ENCODE results near the gene ABCC3.

ABCC3 gene

DNA sequence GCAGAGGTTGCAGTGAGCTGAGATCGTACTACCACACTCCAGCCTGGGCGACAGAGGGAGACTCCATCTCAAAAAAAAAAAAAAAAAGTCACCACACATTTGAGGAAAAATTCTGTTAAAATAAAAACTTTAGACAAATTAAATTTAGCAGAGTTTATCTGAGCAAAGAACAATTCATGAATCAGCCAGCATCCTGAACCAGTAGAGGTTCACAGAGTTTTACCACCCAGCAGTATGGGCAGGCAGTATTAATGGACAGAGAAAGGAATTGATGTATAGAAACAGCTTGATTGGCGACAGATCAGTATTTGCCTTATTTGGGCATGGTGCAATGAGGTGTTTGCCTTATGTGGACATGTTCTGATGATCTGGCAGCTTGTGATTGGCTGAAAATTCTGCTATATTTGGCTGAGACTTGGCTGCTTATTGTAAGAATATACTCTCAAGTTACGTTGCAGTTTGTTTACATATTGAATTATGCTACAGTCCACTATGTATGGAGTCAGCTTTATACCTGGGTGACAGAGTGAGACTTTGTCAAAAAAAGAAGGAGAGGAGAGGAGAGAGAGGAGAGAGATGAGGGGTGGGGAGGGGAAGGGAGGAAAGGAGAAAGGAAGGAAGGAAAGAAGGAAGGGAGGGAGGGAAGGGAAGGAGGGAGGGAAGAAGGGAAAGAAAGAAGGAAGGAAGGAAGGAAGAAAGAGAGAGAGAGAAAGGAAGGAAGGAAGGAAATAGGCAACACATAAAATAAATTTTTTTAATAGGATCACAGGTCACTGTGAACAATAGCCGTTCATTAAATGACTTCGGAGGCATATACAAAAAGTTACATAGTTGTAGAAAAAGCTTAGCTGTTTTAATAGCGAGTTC is 14.6 kb downstream of the ABCC3 start:
- no peak for DNase-seq

DNA sequence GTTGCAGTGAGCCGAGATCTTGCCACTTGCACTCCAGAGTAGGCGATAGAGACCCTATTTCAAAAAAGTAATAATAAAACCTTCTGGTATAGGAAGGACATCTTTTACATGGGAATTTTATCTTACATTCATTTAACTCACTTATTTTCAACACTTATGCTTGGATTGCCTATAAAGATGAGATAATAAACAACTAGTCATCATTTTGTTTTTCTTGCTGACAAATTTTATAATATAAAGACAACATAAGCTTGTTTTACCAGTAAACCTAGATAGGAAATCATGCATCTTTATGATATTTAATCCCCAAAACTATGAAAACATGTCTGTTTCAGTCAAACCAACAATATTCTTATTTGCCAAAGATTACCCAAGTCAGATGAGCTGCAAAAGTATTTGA is 17.0 kb downstream of the ABCC3 start:
- DNase-seq, result no peak

DNA sequence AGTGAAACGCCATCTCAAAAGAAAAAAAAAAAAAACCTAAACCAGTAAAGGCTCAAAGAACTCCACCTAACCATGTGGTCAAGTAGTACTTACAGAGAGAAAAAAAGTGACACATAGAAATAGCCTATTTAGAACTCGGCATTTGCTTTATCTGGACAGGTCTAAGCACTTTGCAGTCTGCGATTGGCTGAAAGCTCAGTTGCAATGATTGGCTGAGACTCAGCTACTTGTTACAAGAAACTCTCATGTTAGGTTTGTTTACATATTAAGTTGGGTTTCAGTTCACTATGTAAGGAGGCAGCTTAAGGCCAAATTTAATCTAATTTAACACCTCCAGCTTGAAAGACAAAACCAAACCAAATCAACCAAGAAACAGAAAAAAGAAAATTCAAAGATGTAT is 19.1 kb downstream of the ABCC3 start:
- no peak for DNase-seq

DNA sequence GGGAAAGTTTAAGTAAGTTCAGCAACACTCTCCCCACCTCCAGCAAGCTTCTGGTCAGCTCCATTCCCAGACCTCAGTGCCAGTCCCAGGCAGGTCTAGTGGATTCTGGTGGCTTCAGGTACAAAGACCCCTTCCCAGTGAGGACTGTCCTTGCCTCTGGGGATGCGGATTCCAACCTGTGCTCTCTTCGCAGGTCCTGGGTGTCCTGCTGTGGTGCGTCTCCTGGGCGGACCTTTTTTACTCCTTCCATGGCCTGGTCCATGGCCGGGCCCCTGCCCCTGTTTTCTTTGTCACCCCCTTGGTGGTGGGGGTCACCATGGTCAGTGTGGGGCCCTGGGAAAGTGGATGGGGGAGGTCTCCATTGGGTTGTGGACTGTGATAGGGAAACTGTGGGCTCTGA is 21.8 kb downstream of the ABCC3 start:
- DNase-seq, result no peak

DNA sequence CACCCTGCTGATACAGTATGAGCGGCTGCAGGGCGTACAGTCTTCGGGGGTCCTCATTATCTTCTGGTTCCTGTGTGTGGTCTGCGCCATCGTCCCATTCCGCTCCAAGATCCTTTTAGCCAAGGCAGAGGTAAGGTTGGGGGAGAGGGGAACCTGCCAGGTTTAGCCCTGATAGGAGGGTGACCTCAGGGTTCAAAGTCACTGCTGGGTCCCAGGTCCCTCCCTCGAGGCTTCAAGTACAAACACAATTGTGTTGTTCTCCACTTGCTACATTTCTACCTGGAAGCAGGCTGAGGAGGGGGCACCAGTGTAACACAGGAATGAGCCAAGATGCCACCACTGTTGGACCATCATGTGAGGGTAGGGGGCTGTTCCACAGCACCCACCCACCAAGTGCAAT is 22.4 kb downstream of the ABCC3 start:
- no peak for DNase-seq

DNA sequence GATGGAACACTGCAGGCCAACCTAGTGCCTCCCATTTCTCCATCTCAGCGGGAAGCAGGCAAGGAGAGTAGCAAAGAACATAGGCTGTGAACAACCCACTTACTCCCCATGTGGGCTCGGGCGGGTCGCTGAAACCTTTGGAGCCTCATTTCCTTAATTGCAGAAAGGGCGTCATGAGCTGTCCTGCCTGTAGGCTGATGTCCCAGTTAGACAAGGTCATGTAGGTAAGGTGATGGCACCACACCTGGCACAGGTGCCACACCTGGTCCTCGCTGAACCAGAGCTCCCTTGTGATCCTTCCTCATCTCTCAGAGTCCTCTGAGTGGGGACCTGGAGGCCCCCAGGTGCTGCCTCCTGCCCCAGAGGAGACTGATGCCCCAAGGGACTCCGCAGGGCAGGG is 22.9 kb downstream of the ABCC3 start:
- DNase-seq, result no peak

DNA sequence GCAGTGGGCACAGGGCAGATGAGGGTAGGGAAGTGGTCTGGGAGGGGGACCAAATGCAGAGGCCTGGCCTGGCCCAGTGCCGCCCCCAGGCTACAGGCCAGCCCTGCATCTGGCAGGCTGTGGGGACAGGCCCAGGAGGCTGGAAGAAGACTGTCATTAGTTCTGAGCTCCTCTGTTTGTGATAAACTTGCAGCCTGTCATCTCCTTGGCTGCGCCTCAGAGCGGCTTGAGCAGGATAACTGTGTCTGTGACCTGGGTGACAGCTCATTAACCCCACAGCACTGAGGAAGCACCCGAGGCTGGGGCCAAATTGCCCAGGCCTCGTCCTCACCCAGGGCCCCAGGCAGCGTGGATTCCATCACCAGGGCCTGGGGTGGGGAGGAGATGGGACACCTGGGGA is 23.9 kb downstream of the ABCC3 start:
- no peak for DNase-seq

DNA sequence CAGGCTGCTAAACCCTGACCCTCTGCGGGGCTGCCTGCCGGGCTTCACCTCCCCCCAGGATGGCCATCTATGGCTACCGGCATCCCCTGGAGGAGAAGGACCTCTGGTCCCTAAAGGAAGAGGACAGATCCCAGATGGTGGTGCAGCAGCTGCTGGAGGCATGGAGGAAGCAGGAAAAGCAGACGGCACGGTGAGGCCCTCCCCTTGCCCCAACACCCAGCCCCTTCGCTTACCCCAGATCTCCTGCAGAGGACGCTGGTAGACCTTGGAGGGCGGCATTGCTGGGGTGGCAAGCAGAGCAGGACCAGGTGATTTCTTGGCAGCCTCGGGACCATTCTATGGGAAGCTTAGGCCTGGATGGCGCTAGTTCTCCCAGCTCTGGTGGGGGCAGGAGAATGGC is 24.5 kb downstream of the ABCC3 start:
- no peak for DNase-seq

DNA sequence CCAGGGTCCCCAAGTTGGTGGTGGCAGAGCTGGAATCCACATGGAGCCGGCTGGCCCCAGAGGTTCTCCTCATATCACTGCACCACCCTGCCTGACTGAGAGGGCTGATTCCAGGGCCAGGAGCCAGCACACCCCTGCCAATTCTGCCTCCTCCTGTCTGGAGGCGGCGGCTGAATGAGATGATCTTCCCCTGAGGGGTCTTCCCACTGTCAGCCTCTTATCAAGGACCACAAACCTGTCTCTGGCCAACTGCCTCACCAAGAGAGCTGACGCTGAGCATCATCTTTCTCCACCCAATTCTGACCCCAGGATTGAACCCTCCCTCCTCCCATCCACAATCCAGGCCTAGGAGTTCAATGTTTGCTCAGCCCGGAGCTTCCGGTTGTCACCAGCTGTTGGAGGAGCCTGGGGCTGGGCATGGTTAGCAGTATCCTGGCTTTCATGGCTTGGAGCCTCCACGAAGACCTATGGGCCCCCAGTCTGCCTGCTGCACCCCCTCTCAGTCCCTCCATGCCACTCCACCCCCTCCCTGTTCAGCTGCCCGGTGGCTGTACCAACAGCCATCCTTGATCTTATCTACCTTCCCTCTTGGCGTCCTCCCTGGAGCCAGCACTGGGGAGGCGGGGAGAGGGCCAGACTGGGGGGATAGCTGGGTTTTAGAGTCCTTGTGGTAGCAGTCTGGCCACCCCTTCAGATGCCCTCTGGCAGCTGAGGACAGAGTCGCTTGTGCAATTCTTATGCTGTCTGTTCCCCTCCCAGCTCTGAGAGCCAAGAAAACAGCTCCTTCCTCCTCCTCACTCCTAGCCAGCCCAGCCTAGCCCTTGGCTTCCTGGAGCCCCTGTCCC is 25.6 kb downstream of the ABCC3 start:
- no peak for DNase-seq

DNA sequence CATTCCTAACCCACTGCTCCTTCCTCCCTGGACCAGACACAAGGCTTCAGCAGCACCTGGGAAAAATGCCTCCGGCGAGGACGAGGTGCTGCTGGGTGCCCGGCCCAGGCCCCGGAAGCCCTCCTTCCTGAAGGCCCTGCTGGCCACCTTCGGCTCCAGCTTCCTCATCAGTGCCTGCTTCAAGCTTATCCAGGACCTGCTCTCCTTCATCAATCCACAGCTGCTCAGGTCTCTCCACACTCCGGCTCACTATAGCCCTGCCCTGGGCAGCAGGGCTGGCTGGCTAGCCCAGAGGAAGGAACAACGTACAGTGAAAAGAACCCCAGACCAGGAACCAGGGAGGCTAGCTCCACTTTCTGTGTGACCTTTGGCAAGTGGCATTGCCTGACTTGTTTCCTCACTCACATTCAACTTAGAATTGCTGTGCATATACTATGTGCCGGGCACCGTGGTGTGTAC is 26.2 kb downstream of the ABCC3 start:
- DNase-seq, result no peak

DNA sequence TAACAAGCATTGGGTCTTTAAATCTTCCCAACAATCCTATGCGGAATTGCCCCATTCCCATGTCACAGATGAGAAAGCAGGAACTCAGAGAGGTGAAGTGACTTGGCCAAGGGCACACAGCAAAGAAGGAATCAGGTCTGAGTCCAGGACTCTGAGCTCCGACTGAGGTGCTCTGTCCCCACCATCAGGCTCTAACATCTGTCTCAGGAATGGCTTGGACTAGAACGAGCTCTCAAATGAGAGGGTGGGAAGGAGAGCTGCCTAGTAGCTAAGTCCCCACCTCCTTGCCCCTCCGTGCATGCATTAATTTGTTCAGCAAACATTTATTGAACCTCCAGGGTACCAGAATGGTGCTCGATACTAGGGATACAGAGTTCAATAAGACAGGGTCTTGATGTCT is 26.7 kb downstream of the ABCC3 start:
- DNase-seq, result no peak

DNA sequence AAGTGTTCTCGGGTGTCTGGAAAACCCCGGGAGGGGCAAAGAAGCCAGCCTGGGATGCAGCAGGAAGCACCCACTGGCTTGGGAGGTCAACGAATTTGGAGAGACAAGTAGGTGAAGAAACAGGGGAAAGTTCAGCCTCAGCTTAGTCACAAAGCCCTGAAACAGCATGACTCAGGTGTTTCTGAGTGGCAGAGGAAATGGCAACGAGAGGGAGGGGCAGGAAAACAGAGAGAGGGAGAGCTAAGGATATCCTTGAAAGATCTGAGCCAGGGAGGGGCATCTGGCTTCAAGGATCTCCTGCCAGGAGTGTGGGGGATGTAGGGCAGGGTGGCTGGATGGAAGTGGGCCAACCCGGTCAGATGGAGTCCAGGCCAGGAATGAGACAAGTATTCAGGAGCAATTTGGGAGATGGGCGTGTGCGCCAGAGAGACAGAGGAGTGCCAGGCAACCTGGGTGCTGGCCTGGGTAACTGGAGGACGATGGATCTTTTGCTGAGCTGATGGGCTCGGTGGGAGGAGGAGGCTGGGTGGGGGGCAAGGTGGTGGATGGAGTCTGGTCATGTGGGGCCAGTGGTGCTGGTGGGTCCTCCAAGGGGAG is 27.2 kb downstream of the ABCC3 start:
- DNase-seq, result peak in 1 of 2 experiments; percentile 4

DNA sequence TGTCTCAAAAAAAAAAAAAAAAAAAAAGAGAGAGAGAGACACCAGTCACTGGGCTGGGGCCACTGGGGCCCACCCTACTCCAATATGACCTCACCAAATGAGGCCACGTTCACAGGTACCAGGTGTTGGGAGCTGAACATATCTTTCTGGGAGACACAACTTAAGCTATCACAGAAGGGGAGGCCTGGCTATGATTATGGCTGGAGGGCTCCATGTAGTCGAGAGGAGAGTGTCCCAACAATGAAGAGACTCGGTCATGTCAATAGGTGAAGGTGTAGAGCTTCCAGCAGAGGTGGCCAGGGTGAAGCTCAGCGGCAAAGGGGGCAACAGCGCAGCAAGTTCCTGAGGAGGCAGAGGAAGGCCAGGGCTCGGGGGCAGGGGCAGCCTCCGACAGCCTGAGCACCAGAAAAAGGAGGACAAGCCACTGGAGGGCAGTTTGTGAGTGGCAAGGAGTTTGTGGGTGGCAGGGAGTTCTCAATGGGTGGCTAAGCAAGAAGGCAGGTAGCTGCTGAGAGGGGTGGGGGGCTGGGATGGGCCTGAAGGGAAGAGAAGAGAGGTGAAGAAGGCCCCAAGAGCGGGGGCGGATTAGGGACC is 28.0 kb downstream of the ABCC3 start:
- no peak for DNase-seq

DNA sequence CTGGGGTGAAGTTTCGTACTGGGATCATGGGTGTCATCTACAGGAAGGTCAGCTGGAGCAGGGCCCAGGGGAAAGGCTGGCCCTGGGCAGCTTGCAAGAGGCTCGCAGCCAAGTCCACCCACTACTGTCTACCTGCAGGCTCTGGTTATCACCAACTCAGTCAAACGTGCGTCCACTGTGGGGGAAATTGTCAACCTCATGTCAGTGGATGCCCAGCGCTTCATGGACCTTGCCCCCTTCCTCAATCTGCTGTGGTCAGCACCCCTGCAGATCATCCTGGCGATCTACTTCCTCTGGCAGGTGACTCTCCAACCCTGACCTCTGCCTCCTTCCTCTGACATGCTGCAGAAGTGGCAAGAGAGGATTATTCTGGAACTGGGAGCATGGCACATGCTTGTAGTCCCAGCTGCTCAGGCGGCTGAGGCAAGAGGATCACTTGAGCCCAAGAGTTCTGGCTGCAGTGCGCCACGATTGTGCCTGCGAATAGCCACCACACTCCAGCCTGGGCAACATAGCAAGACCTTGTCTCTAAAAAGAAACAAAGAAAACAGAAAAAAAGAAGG is 29.2 kb downstream of the ABCC3 start:
- DNase-seq, result no peak

DNA sequence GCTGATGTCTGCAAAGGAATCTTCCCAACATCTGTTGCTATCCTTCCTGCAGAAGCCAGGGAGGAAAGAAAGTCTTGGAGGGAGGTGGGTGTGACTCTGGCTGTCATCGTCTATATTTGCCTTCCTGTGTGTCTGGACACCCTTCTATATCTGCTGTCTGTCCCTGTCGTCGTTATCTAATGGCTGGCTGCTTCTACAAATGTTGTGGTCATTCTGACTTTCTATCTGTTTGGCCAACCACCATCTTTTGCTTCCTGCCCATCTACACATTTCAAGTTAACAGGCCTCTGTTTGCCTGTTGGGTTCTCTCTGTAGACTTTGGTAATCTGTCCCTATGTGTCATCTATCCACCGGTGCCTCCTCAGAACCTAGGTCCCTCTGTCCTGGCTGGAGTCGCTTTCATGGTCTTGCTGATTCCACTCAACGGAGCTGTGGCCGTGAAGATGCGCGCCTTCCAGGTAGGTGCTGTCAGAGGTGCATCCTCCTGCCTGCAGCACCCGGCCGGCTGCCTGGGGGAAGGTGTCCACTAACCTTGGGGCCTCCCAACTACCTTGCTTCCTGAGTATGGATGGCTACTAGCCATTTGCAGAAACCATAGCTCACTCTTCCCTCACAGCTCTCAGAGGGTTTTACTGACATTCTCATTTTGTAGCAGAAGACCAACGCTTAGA is 30.2 kb downstream of the ABCC3 start:
- DNase-seq, result no peak

DNA sequence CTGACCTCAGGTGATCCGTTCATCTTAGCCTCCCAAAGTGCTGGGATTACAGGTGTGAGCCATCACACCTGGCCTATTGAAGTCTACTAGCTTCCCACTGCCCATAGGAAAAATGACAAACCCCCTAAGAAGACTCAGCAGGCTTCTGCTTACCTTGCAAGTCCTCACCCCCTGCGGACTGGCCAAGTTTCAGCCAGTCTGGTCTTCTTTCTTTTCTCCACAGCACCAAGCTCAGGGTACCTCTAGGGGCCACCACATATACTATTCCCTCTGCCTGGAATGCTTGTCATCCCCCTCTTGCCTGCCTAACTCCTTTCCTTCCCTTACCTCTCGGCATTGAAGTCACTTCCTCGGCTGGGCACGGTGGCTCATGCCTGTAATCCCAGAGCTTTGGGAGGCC is 31.2 kb downstream of the ABCC3 start:
- DNase-seq, result no peak

DNA sequence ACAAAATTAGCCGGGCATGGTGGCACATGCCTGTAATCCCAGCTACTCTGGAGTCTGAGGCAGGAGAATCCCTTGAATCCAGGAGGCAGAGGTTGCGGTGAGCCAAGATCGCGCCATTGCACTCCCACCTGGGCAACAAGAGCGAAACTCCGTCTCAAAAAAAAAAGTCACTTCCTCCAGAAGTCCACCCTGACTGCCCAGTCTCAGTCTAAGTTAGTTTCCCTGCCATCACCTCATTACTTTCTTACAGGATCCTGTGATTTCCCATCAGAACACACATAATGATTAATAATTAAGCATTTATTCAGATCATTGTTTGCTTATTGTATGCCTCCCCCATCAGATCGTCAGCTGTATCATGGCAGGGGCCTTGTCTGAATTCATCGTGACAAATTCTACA is 31.6 kb downstream of the ABCC3 start:
- DNase-seq, result no peak

DNA sequence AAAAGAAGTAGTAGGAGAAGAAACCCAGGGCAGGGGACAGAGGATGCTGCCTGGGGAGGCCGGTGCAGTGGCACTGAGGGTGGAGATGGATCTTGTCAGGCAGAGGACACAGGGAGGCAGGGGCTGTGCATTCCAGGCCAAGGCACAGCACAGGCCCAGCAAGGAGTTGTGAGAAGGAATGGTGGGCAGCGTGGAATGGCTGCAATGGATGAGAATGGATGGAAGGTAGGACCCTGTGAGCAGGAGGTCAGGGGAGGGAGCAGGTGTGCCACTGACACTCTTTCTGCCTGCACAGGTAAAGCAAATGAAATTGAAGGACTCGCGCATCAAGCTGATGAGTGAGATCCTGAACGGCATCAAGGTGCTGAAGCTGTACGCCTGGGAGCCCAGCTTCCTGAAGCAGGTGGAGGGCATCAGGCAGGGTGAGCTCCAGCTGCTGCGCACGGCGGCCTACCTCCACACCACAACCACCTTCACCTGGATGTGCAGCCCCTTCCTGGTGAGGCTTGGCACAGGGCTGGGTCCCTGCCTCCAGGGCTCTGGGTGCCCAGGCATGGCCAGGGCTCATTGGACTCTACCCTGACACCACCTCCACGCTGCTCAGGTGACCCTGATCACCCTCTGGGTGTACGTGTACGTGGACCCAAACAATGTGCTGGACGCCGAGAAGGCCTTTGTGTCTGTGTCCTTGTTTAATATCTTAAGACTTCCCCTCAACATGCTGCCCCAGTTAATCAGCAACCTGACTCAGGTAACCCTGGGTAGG is 32.8 kb downstream of the ABCC3 start:
- DNase-seq, result no peak

DNA sequence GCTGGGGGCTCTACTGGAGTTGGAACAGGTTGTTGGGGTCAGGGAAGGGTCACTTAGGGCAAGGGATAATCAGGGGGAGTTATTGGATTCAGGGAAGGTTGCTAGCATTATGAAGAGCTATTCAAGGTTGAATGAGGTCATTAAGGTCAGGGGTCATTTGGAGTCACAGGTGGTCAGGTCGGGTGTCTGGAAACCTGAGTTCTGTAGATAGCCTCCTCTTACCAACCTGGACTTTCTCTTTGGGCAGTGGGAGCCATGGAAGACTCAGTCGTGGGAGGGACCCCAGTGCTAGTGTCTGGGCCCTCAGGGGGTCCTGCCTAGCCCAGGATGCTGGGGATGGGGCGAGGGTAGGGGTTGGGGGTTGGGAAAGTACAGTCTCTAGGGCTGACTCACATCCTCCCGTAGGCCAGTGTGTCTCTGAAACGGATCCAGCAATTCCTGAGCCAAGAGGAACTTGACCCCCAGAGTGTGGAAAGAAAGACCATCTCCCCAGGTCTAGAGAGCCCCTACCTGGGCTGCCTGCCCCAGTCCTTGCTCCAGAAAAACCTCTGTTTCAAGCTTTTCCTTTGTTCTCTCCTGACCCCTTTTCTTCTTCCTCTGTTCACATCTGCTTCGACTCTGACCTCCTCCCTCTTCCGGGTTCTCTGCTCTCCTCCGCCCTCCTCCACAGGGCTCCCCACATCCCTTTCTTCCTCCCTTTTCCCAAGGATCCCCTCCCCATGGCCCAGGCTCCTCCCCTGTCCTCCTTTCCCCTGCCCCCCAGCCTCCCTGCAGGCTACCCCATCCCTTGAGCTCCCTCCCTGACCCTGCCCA is 33.5 kb downstream of the ABCC3 start:
- DNase-seq, result no peak

DNA sequence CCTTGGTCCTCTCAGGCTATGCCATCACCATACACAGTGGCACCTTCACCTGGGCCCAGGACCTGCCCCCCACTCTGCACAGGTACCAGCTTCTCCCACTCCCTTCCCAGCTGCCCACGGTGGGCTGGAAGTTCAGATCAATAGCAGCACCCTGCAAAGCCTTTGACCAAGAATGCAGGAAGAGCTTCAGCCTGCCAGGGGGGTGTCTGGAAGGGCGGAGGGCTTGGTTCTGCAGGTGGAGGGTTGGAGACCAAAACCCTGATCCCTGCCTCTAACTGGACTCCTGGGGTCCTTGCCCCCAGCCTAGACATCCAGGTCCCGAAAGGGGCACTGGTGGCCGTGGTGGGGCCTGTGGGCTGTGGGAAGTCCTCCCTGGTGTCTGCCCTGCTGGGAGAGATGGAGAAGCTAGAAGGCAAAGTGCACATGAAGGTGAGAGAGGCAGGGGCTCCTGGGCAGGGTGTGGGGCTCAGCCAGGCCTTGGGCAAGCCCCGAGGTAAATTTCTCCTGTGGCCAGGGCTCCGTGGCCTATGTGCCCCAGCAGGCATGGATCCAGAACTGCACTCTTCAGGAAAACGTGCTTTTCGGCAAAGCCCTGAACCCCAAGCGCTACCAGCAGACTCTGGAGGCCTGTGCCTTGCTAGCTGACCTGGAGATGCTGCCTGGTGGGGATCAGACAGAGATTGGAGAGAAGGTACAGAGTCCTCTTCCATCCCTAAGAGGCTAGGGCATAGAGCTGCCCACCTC is 34.3 kb downstream of the ABCC3 start:
- DNase-seq, result no peak

Data from NCI-H187 (cell line).